Activated naive CD4-positive, alpha-beta T cell treated with anti-CD3 and anti-CD28 coated beads, Interleukin-2, amount 50 U/mL, for 72 hours (primary cell): ENCODE measurements around the gene TMEM97. TPM values are rescaled to one million over a fixed set of nuclear protein-coding genes. Genes with fewer than 3 reads are reported as not detected.
A peak's percentile ranks its signal among the peaks of the same experiment; 100 is the strongest.
"Not testable (repeated sequence)": the region's sequence is repeated elsewhere in the genome, so short reads cannot be mapped to it uniquely, and the experiment has no call there.

Experiments used
- ATAC-seq, 2 donors: fragments of 150-1000 bp; cut with Tn5 transposase; 2 replicates each; pipeline ENCODE4 v1.10.0; 2021; ENCODE audit warnings: mild to moderate bottlenecking in 2 of 2, moderate library complexity in 2 of 2
- DNase-seq, 2 donors: peaks; one replicate each; pipeline ENCODE4 v3.0.0; 2021 to 2022; ENCODE audit warnings: low spot score in 2 of 2
- H3K27ac Mint-ChIP-seq, 2 donors: one replicate each; pipeline ENCODE4 v1.8.0; 2022; ENCODE audit warnings: mild to moderate bottlenecking in 2 of 2, mixed read lengths in 2 of 2
- H3K36me3 Mint-ChIP-seq, 2 donors: one replicate each; pipeline ENCODE4 v1.8.0; 2022; ENCODE audit warnings: mixed read lengths in 2 of 2
- H3K9me3 Mint-ChIP-seq, 2 donors: one replicate each; pipeline ENCODE4 v1.8.0; 2022; ENCODE audit warnings: mixed read lengths in 2 of 2
- total RNA-seq, 2 donors: library from RNA; stranded (reverse); gene quantifications; one replicate each; pipeline ENCODE4 v1.2.3, GENCODE V29; 2022

Gene TMEM97
- total RNA-seq, 2 donors from 2014 or later: 24.5 to 31.1 TPM

DNA sequence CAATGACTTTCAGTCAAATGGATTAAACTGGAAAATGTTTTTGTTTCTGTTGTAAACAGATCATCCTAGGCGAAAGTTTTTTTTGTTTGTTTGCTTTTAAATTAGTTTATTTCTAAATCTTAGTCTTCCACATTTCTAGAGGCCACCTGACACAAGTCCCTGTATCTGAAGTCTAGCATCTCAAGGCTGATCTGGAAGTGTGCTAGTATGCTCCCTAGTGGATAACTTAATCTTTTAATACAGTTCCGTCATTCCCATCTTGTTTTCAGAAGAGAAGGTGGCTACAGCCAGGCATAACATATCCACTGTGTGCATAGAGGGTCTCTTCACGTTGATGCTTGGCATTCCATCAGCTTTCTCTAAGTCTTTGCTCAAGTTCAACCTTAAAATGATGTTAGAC, 8.7 kb downstream of the TMEM97 start:
- peaks cover 12 to 14% of the 10 kb centered on the region in 2 donors for H3K36me3 Mint-ChIP-seq
- ATAC-seq (no peak), DNase-seq (no peak)
- H3K9me3 Mint-ChIP-seq: no peaks in the 10 kb centered on the region
- peak overlapping the region; percentile 9 to 61 for H3K27ac Mint-ChIP-seq

DNA sequence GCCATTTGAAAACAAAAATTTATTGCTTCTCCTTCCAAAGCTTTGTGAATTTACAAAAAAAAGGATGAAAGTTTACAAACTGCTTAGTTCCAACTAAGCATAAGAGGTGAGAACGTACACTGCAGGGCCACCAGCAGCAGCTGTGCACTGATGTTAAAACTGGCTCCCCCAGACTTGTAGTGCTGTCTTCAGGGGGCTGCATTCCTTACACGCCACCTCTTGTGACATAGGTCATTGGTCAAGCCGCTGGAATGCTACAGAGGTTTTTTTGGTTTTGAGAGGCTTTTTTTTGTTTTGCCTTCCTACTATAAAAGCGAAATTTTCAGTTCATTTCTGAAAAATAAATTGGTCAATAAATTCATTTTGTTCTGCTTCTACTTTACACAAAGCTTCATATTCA, 9.3 kb downstream of the TMEM97 start:
- Mint-ChIP-seq H3K36me3 (peaks cover 12 to 14% of the 10 kb centered on the region in 2 donors), H3K9me3 (no peaks in the 10 kb centered on the region), H3K27ac (peak overlapping the region in 1 of 2 donors; percentile 61)
- no peak for DNase-seq
- ATAC-seq: no peak

DNA sequence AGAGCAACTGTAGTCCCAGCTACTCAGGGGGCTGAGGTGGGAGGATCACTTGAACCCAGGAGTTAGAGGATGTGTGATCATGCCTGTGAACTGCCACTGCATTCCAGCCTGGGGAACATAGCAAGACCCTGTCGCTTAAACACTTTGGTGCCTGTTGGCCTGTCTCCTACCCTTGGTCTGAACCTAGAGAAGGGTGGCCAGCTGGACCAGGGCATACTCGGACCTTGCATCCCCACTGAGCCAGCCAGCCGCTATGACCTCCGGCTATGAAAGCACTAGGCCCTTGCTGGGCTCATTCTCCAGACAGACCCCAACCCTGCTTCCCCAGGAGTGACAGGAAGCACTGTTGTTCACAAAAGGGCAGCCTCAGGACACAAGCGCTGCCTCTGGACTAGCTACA, 11.7 kb downstream of the TMEM97 start:
- DNase-seq: no peak
- ATAC-seq: no peak
- H3K9me3 Mint-ChIP-seq: no peaks in the 10 kb centered on the region
- H3K36me3 Mint-ChIP-seq: peaks cover 12 to 14% of the 10 kb centered on the region in 2 donors
- peak overlapping the region in 1 of 2 donors; percentile 72 for H3K27ac Mint-ChIP-seq

DNA sequence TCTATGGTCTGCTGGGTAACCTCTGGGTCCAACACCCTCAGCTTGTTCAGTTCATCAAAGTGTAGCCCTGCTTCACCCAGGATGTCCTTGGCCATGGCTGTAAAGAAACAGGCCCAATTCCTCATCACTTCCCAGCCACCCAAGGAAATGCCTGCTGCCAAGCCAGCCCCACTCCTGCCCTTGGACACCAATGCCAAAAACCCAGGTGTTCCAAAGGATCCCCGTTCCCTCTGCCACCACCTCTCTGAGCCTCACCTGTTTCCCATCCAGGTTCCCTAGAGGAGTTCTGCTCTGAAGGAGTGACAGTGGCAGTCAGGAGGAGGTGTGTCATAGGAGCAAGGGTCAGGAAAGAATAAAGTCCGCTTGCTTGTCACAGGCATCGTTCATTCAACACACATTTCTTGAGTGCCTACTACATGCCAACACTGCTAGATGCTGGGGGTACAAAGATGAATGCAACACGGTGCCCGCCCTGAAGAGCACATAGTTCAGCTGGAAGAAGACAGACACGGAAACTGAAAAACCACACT, 13.0 kb downstream of the TMEM97 start:
- DNase-seq (no peak), ATAC-seq (no peak)
- peaks cover 2 to 3% of the 10 kb centered on the region in 2 donors for H3K36me3 Mint-ChIP-seq
- H3K27ac Mint-ChIP-seq: peak overlapping the region in 1 of 2 donors; percentile 3
- H3K9me3 Mint-ChIP-seq: no peaks in the 10 kb centered on the region

DNA sequence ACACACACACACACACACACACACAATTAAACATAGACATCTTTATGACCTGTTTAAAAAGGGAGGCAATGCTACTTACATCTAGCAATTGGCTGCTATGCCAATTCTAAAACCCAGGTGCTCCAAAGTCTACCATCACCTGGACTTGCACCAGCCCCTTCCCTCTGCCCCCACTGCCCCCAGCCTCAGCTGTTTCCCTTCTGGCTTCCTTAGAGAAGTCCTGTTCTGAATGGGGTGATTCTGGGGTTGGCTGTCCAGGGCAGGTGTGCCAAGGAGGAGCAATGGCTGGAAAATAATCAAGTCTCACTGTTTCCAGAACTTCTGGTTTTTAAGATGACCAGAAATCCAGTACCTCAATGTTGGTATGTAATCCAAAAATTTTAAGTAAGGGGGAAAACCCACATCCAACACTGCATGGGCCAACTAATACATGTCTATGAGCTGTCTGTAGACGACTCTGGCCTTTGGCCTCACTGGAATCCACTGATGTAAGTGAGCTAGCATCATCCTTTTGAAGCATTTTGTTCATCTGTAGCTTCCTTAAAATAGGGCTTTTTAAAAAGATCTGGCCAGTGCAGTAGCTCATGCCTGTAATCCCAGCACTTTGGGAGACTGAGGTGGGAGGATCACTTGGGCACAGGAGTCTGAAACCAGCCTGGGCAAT, 14.2 kb downstream of the TMEM97 start:
- ATAC-seq: no peak
- Mint-ChIP-seq H3K36me3 (peaks cover 0 to 8% of the 10 kb centered on the region in 2 donors), H3K27ac (no peak overlapping the region), H3K9me3 (no peaks in the 10 kb centered on the region)
- no peak for DNase-seq

DNA sequence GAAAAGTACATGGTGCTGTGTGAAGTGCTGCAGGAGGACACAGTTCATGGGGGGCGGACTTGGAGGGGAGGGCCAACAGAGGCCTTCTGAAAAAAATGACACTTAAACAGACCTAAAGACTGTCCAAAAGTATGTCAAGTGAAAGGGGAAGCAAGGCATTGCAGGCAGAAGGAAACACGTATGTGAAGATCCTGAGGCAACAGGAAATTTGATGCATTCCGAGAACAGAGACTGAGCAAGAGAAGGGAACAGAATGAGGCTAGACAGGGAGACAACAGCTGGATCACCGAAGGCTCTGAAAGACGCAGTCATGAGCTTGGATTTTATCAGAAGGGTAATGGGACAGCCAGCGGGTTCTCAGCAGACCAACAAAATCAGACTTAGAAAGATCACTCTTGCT, 15.2 kb downstream of the TMEM97 start:
- no peak for DNase-seq
- H3K27ac Mint-ChIP-seq: peak overlapping the region; percentile 95 to 96
- no peak for ATAC-seq
- H3K36me3 Mint-ChIP-seq: peaks cover 0 to 13% of the 10 kb centered on the region in 2 donors
- no peaks in the 10 kb centered on the region for H3K9me3 Mint-ChIP-seq

DNA sequence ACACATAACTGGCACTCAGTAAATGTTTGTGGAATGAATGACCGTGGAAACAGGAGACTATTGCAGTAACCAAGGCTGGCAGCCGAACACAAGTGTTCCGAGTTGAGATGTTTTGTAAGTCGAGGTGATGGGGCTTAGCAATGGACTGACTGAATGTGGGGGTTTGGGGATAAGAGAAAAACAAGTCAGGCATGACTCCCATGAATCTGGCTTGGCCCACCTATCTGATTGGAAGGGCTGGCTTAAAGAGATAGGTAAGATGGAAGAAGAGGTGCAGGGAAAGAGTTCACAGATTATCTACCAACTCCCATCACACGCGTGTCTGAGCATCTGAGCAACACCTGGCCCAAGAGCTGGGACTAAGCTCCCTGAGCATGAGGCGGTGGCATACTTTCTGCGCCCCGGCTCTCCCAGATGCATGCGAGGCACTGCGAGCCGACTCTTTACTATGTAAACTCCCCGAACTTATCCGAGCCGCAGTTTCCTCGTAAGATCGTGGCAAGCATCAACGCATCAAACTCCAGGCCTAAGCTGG, 15.7 kb downstream of the TMEM97 start:
- ATAC-seq: no peak

DNA sequence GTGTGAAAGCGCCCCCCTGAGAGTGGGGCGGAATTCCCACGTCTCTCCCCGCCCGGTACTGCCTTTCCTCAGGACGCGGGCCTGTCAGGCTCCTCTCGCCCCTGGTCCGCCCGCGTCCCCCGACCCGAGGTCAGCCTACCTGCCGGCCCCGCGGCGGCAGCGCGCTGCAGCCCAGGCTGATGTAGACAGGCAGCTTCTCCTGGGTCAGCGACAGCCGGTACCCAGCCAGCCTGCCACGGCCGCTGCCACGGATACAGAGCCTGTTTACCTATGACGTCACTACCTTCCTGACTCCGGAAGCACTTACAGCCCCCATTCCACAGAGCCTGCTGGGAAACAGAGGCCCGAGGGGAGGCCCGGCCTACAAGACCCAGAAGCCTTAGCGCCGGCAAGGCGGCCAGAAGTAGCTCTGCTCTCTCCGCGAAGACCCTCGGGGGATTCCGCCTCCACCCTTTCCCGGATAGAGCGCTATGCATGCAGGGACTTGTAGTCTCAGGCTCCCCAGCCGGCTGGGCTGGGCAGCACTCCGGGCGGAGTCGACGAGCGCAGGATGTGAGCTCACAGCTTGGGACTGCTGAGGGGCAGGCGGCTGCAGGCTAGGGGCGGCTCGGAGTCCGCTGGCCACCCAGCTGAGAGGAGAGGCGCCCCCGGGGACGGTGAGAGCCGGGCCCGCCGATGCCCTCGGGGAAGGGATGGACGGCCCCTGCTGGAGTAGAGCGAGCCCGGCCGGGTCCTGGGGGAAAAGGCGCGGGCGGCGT, 16.4 kb downstream of the TMEM97 start, which contains the start of the genes IFT20 and TNFAIP1:
Gene IFT20, minus strand, starts transcription at position 272 of the 758 bp plus-strand sequence. CDS start 3,487 bp downstream, outside the sequence.
Gene TNFAIP1, plus strand, starts transcription at position 561 of the 758 bp plus-strand sequence. CDS start 3,761 bp downstream, outside the sequence.
- no peaks in the 10 kb centered on the region for H3K9me3 Mint-ChIP-seq

More for the DNA sequence above, 15.7 kb downstream of the TMEM97 start:
- Mint-ChIP-seq H3K36me3 (peaks cover 0 to 13% of the 10 kb centered on the region in 2 donors), H3K9me3 (no peaks in the 10 kb centered on the region), H3K27ac (peak overlapping the region; percentile 95 to 96)
- no peak for DNase-seq

DNA sequence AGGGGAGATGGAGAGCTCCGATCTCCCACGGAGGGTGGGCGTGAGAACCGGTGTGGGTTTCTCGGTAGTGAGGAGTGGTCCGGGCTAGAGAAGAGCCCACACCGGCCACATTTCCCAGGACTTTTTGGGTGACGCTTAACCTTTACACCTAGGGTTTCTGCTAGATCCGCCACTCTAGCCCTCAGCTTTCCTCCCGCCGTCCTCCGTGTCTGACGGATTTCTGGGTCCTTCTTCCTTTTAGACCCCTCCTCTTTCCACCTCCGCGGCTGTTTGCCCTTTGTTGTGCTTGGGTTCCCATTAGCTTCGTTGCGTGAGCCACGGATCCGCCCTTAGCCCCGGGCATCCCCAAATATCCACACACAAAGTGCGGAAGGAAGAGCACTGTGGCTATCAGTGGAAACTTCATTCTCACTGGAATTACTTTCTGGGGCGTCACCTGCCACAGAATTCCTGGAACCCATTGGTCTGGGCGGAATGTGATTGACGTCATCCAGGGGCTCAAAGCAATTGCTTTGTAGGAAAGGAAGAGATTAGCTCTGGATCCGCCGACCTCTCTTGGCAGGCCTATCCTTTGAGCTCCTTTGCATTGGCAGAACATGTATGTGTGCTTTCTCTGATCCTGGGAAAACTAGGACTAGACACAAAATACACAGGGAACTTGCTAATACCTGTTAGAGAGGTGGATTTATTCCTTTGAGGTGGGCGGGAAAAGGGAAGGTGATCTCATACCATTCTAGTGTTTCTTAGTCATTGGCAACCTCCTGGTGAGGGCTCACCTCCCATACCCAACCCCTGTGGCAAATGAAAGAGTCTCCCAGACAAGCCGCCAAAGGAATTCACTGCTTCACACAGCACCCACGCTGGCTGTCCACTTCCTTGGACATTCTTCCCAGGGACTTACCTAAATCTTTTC, 17.2 kb downstream of the TMEM97 start:
- ATAC-seq (peak in 1 of 2 donors; percentile 1), DNase-seq (peak in 1 of 2 donors; percentile 10)
- no peaks in the 10 kb centered on the region for H3K9me3 Mint-ChIP-seq

More for the DNA sequence above, 16.4 kb downstream of the TMEM97 start, which contains the start of the genes IFT20 and TNFAIP1:
- ATAC-seq (peak; percentile 92 to 97), DNase-seq (peak; percentile 94 to 96)
- H3K36me3 Mint-ChIP-seq: peaks cover 0 to 13% of the 10 kb centered on the region in 2 donors
- H3K27ac Mint-ChIP-seq: peak within 1 kb of the TSS; percentile 95 to 96

DNA sequence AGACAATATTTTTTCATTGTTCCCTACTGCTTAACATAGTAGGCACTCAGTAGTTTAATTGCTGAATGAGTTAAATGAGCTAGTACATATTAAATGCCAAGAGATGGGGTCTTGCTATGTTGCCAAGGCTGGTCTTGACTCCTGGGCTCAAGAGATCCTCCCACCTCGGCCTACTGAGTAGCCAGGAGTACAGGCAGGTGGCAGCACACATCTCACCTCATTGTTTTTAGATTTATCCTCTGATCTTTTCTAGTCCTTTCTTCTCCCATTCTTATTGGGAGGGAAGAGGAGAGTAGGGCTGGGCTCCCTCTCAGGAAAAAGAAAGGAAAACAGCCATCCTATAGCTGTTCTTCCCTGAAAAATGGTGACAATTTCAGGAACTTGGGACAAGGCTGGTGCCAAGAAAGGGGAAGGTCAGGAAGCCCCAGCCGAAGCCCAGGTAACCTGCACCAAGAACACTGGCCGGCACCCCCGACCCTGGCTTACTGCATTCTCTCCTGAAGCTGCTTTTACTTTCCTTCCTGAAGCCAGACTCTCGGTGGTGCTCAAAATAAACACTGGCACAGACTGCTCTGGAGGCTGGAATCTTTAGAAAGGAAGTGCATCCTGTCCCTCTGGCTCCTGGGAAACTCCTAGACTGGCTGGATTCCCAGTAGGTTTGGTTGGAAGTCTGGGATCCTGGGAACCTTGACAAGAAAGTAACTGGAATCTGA, 19.2 kb downstream of the TMEM97 start:
- DNase-seq (no peak), ATAC-seq (no peak)
- H3K36me3 Mint-ChIP-seq: peaks cover 0 to 13% of the 10 kb centered on the region in 2 donors
- peak overlapping the region in 1 of 2 donors; percentile 95 for H3K27ac Mint-ChIP-seq
- H3K9me3 Mint-ChIP-seq: no peaks in the 10 kb centered on the region

More for the DNA sequence above, 17.2 kb downstream of the TMEM97 start:
- Mint-ChIP-seq H3K36me3 (peaks cover 0 to 13% of the 10 kb centered on the region in 2 donors), H3K27ac (peak overlapping the region; percentile 95 to 96)

DNA sequence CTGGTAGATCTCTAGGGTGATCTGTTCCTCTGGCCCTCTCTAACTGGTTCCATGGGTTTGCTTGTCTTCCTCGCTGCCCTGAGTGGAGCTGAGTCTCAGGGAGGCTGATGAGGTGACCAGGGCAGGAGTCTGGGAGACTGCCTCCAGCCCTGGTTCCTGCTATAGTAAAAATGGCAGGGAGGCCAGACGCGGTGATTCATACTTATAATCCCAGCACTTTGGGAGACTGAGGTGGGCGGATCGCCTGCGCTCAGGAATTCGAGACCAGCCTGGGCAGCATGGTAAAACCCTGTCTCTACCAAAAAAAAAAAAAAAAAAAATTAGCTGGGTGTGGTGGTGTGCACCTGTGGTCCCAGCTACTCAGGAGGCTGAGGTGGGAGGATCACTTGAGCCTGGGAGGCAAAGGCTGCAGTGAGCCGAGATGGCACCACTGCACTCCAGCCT, 19.8 kb downstream of the TMEM97 start:
- not testable (repeated sequence) for DNase-seq, ATAC-seq, H3K9me3 Mint-ChIP-seq
- peaks cover 0 to 13% of the 10 kb centered on the region in 2 donors for H3K36me3 Mint-ChIP-seq
- H3K27ac Mint-ChIP-seq: peak overlapping the region in 1 of 2 donors; percentile 95

DNA sequence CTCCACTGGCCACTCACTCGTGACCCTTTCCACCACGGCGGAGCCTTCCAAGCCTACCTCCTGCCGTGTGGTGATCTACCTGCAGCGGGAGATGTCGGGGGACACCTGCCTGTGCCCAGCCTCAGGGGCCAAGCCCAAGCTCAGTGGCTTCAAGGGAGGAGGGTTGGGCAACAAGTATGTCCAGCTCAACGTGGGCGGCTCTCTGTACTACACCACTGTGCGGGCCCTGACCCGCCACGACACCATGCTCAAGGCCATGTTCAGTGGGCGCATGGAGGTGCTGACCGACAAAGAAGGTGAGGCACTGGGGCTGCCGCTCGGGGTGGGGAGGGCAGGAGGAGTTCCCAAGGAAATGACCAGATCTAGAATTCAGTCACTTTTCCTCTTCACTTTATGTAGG, 20.4 kb downstream of the TMEM97 start:
- Mint-ChIP-seq H3K9me3 (no peaks in the 10 kb centered on the region), H3K36me3 (peaks cover 0 to 13% of the 10 kb centered on the region in 2 donors), H3K27ac (peak overlapping the region in 1 of 2 donors; percentile 65)
- no peak for DNase-seq
- no peak for ATAC-seq

DNA sequence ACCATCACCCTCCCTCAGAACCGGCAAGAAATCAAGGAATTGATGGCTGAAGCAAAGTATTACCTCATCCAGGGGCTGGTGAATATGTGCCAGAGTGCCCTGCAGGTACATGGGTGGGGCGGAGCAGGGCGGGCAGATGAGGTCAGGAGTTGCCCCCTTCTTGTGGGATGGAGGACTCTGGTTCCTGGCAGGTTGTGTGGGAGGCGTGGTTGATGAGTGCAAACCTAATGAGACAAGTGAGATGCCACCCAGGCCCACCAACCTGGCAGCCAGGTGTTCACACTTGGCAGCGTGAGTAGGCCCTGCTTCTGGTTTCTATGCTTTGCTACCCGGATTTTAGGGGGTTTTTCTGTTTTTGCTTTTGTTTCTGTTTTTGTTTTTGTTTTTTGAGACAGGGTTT, 21.4 kb downstream of the TMEM97 start:
- Mint-ChIP-seq H3K27ac (no peak overlapping the region), H3K9me3 (no peaks in the 10 kb centered on the region), H3K36me3 (peaks cover 0 to 13% of the 10 kb centered on the region in 2 donors)
- ATAC-seq (no peak), DNase-seq (no peak)

DNA sequence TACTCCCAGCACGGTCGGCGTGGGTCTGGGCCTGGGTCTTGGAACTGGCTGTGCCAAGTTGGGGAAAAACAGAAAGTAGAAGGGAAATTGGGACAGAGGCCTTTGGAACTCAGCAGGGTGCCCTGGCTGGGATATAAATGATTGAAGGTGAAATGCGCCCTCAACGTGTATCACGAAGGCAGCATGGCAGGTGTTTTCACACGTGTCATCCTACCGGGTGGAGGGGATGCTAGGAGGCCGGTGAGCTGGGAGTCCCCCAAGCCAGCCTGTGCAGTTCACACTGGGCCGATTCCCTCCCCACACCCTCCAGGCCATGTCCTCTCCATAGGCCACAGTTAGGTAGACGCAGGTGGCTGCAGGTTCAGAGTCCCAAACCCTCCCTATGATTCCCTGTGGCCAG, 22.5 kb downstream of the TMEM97 start:
- ATAC-seq: no peak
- H3K36me3 Mint-ChIP-seq: peaks cover 0 to 13% of the 10 kb centered on the region in 2 donors

DNA sequence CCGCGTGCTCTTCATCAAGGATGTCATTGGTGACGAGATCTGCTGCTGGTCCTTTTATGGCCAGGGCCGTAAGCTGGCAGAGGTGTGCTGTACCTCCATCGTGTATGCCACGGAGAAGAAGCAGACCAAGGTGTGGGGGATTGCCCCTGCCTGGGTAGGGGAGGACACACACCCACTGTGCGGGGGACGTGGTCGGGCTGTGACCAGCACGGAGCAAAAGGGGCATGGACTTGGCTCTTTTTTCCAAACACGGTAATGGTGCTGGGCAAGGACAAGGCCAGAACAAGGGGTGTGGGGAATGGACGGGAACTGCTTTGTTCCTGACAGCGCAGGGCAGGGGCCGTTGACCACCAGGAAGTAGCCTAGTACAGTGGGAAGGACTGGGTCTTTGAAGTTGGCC, 23.3 kb downstream of the TMEM97 start:
- DNase-seq (no peak), ATAC-seq (no peak)
- no peaks in the 10 kb centered on the region for H3K9me3 Mint-ChIP-seq
- peak overlapping the region in 1 of 2 donors; percentile 29 for H3K27ac Mint-ChIP-seq
- H3K36me3 Mint-ChIP-seq: peaks cover 0 to 13% of the 10 kb centered on the region in 2 donors

More for the DNA sequence above, 22.5 kb downstream of the TMEM97 start:
- DNase-seq: no peak
- no peak overlapping the region for H3K27ac Mint-ChIP-seq
- H3K9me3 Mint-ChIP-seq: no peaks in the 10 kb centered on the region
